Measurements from ENCODE around the gene HSPB1. TPM values are rescaled to one million over a fixed set of nuclear protein-coding genes. Genes with fewer than 3 reads are reported as not detected.

Gene HSPB1
- total and polyA plus RNA-seq, 2 of the 13 experiments (the other 11 are each of a cell fraction or from before 2014, with no cell fraction given): 21.0 to 38.6 TPM

DNA sequence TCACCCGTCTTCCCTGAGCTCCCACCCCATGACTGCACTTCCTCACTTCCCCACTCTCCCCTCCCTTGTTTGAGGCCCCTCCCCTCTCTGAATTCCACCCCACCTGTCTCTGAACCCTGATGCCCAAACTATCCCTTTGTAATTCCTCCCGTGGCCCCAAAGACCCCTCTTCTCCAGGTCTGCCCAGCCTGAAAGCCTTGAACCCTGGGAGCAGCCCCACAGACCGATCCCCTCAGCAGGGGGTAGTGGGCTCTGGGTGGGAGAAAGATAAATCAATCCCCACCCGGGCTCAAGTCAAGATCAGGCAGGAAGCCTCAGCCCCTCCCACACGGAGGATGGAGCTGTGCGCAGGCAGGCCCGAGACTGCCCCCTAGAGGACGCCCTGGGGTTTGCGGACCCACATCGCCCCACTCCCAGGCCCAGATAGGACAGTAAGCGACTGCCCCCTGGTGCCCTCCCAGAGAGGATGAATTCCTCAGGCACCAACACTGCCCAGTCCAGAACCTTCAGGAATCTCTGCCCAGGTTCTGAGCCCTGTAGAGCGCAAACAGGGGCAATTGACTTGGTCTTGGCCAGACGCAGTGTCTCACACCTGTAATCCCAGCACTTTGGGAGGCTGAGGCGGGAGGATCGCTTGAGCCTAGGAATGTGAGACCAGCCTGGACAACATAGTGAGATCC is 11.7 kb downstream of the HSPB1 start (continued):
- TF ChIP-seq ZNF580 (CRISPR knock-in tag; IDR thresholded peaks at IDR 0.05; ENCODE audit: borderline replicate concordance, low read depth) (peak; percentile 96; the same call in 1 of the 2 replicates), MYC (CRISPR knock-in tag; IDR thresholded peaks at IDR 0.05; ENCODE audit: borderline replicate concordance) (peak; percentile 57; the same call in 1 of the 2 replicates), MYNN (CRISPR knock-in tag; IDR thresholded peaks at IDR 0.05; ENCODE audit: low read depth) (0 out of 2 replicates have a peak, but pooled peaks have one; percentile 54), CEBPG (CRISPR knock-in tag; IDR thresholded peaks at IDR 0.05) (peak; percentile 60), HDAC2 (CRISPR knock-in tag; IDR thresholded peaks at IDR 0.05) (peak; percentile 80), ZNF530 (CRISPR knock-in tag; IDR thresholded peaks at IDR 0.05; ENCODE audit: low read depth) (no peak), ZHX2 (IDR thresholded peaks at IDR 0.05; ENCODE audit: low read depth) (peak; percentile 31; the same call in 1 of the 2 replicates), ZHX2 (CRISPR knock-in tag; IDR thresholded peaks at IDR 0.05; ENCODE audit: borderline replicate concordance) (no peak), ZNF562 (CRISPR knock-in tag; IDR thresholded peaks at IDR 0.05; ENCODE audit: borderline replicate concordance) (no peak), ZNF572 (CRISPR knock-in tag; IDR thresholded peaks at IDR 0.05) (0 out of 2 replicates have a peak, but pooled peaks have one; percentile 32), ZNF792 (CRISPR knock-in tag; IDR thresholded peaks at IDR 0.05) (peak; percentile 77; the same call in 1 of the 2 replicates), KLF12 (CRISPR knock-in tag; IDR thresholded peaks at IDR 0.05; ENCODE audit: borderline replicate concordance) (peak; percentile 37; the same call in 1 of the 2 replicates), HMGA1 (CRISPR knock-in tag; conservative IDR thresholded peaks at IDR 0.05) (no peak), ZNF501 (CRISPR knock-in tag; IDR thresholded peaks at IDR 0.05) (peak; percentile 44; the same call in 1 of the 2 replicates)
- TF ChIP-seq, protein P1, sequence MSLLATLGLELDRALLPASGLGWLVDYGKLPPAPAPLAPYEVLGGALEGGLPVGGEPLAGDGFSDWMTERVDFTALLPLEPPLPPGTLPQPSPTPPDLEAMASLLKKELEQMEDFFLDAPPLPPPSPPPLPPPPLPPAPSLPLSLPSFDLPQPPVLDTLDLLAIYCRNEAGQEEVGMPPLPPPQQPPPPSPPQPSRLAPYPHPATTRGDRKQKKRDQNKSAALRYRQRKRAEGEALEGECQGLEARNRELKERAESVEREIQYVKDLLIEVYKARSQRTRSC (CRISPR knock-in tag; IDR thresholded peaks at IDR 0.05; ENCODE audit: low read depth): no peak
- TF ChIP-seq, protein P2, sequence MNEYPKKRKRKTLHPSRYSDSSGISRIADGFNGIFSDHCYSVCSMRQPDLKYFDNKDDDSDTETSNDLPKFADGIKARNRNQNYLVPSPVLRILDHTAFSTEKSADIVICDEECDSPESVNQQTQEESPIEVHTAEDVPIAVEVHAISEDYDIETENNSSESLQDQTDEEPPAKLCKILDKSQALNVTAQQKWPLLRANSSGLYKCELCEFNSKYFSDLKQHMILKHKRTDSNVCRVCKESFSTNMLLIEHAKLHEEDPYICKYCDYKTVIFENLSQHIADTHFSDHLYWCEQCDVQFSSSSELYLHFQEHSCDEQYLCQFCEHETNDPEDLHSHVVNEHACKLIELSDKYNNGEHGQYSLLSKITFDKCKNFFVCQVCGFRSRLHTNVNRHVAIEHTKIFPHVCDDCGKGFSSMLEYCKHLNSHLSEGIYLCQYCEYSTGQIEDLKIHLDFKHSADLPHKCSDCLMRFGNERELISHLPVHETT (CRISPR knock-in tag; conservative IDR thresholded peaks at IDR 0.05): 0 out of 2 replicates have a peak, but pooled peaks have one; percentile 73
- TF ChIP-seq, protein P3, sequence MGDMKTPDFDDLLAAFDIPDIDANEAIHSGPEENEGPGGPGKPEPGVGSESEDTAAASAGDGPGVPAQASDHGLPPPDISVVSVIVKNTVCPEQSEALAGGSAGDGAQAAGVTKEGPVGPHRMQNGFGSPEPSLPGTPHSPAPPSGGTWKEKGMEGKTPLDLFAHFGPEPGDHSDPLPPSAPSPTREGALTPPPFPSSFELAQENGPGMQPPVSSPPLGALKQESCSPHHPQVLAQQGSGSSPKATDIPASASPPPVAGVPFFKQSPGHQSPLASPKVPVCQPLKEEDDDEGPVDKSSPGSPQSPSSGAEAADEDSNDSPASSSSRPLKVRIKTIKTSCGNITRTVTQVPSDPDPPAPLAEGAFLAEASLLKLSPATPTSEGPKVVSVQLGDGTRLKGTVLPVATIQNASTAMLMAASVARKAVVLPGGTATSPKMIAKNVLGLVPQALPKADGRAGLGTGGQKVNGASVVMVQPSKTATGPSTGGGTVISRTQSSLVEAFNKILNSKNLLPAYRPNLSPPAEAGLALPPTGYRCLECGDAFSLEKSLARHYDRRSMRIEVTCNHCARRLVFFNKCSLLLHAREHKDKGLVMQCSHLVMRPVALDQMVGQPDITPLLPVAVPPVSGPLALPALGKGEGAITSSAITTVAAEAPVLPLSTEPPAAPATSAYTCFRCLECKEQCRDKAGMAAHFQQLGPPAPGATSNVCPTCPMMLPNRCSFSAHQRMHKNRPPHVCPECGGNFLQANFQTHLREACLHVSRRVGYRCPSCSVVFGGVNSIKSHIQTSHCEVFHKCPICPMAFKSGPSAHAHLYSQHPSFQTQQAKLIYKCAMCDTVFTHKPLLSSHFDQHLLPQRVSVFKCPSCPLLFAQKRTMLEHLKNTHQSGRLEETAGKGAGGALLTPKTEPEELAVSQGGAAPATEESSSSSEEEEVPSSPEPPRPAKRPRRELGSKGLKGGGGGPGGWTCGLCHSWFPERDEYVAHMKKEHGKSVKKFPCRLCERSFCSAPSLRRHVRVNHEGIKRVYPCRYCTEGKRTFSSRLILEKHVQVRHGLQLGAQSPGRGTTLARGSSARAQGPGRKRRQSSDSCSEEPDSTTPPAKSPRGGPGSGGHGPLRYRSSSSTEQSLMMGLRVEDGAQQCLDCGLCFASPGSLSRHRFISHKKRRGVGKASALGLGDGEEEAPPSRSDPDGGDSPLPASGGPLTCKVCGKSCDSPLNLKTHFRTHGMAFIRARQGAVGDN (CRISPR knock-in tag; IDR thresholded peaks at IDR 0.05): peak; percentile 83

All from HepG2 (cell line).